WTC11 (cell line): ENCODE measurements around the gene PCYOX1L.

Experiments used
- ATF1 ChIP-seq: sonication (generic); formaldehyde crosslinking; IDR thresholded peaks from 2 replicates; pipeline ENCODE4 v1.8.1; 2023; ENCODE audit warnings: mild to moderate bottlenecking, moderate library complexity, missing genetic modification reagents
- CTCF ChIP-seq: fragments of 200-600 bp; IDR thresholded peaks from 2 replicates; pipeline ENCODE4 v1.8.0; 2022; ENCODE audit warnings: antibody characterized with exemption
- FOXP1 ChIP-seq: sonication (generic); formaldehyde crosslinking; IDR thresholded peaks from 2 replicates; pipeline ENCODE4 v1.8.0; 2022; ENCODE audit warnings: missing genetic modification reagents, mild to moderate bottlenecking, moderate library complexity, borderline replicate concordance
- GABPB1 ChIP-seq: sonication (generic); formaldehyde crosslinking; IDR thresholded peaks from 2 replicates; pipeline ENCODE4 v1.8.1; 2023; ENCODE audit warnings: mild to moderate bottlenecking, missing genetic modification reagents
- HMGXB4 ChIP-seq: sonication (generic); formaldehyde crosslinking; IDR thresholded peaks from 2 replicates; pipeline ENCODE4 v1.8.1; 2023; ENCODE audit warnings: mild to moderate bottlenecking, moderate library complexity, missing genetic modification reagents
- JUN ChIP-seq: sonication (generic); formaldehyde crosslinking; IDR thresholded peaks from 2 replicates; pipeline ENCODE4 v1.8.0; 2023; ENCODE audit warnings: mild to moderate bottlenecking, missing genetic modification reagents
- MAX ChIP-seq: sonication (generic); formaldehyde crosslinking; IDR thresholded peaks from 2 replicates; pipeline ENCODE4 v1.8.0; 2022; ENCODE audit warnings: mild to moderate bottlenecking, missing genetic modification reagents
- SOX15 ChIP-seq: fragments of 250-450 bp; sonication (Bioruptor Pico); IDR thresholded peaks from 2 replicates; pipeline ENCODE4 v1.9.0; 2021; ENCODE audit warnings: mild to moderate bottlenecking
- SP1 ChIP-seq: sonication (generic); formaldehyde crosslinking; conservative IDR thresholded peaks from 2 replicates; pipeline ENCODE4 v1.8.1; 2022; ENCODE audit warnings: missing genetic modification reagents
- USF1 ChIP-seq: sonication (generic); formaldehyde crosslinking; IDR thresholded peaks from 2 replicates; pipeline ENCODE4 v1.8.0; 2022; ENCODE audit warnings: mild to moderate bottlenecking, missing genetic modification reagents
- ZBTB21 ChIP-seq: sonication (generic); formaldehyde crosslinking; IDR thresholded peaks from 2 replicates; pipeline ENCODE4 v1.8.1; 2023; ENCODE audit warnings: mild to moderate bottlenecking, missing genetic modification reagents, borderline replicate concordance
- ZNF138 ChIP-seq: sonication (generic); formaldehyde crosslinking; conservative IDR thresholded peaks from 2 replicates; pipeline ENCODE4 v1.8.1; 2022; ENCODE audit warnings: mild to moderate bottlenecking, moderate library complexity, missing genetic modification reagents
- ZNF423 ChIP-seq: fragments of 250-450 bp; sonication (Bioruptor Pico); IDR thresholded peaks from 2 replicates; pipeline ENCODE4 v2.1.2; 2022; ENCODE audit warnings: mild to moderate bottlenecking, moderate library complexity
- ZNF532 ChIP-seq: fragments of 250-450 bp; sonication (Bioruptor Pico); IDR thresholded peaks from 2 replicates; pipeline ENCODE4 v1.9.0; 2021; ENCODE audit warnings: mild to moderate bottlenecking, borderline replicate concordance

GRCh38 chr5:149386166-149386565 is 28.3 kb downstream of the PCYOX1L start:
- TF ChIP-seq ZNF532 (CRISPR knock-in tag), result no peak
- no peak for TF ChIP-seq CTCF
- TF ChIP-seq MAX (CRISPR knock-in tag), result no peak
- no peak for TF ChIP-seq HMGXB4 (CRISPR knock-in tag)
- no peak for TF ChIP-seq ZBTB21
- TF ChIP-seq SP1 (CRISPR knock-in tag), result no peak
- TF ChIP-seq SOX15 (CRISPR knock-in tag), result no peak
- TF ChIP-seq GABPB1 (CRISPR knock-in tag), result no peak
- TF ChIP-seq FOXP1 (CRISPR knock-in tag), result no peak
- no peak for TF ChIP-seq ATF1 (CRISPR knock-in tag)
- TF ChIP-seq ZNF423 (CRISPR knock-in tag), result no peak
- TF ChIP-seq ZNF138, result no peak
- no peak for TF ChIP-seq JUN
- no peak for TF ChIP-seq USF1 (CRISPR knock-in tag)
